Nephron (organoid): ENCODE measurements around the gene ASCC1.
A peak's percentile ranks its signal among the peaks of the same experiment; 100 is the strongest.

Experiments
- H3K27ac Mint-ChIP-seq, 3 experiments: 2 replicates each; pipeline ENCODE4 v1.8.0; 2020; ENCODE audit warnings: mixed read lengths in 3 of 3, mild to moderate bottlenecking in 2 of 3, moderate library complexity in 1 of 3
- H3K27me3 Mint-ChIP-seq: 2 replicates; pipeline ENCODE4 v1.8.0; 2021; ENCODE audit warnings: low read depth, mild to moderate bottlenecking, moderate library complexity, mixed read lengths
- H3K36me3 Mint-ChIP-seq: 2 replicates; pipeline ENCODE4 v1.8.0; 2020; ENCODE audit warnings: low read depth, mixed read lengths
- H3K4me1 Mint-ChIP-seq: 2 replicates; pipeline ENCODE4 v1.8.0; 2020; ENCODE audit warnings: mixed read lengths
- H3K4me3 Mint-ChIP-seq, 3 experiments: 2 replicates each; pipeline ENCODE4 v1.8.0; 2020; ENCODE audit warnings: mild to moderate bottlenecking in 3 of 3, mixed read lengths in 3 of 3, moderate library complexity in 2 of 3
- H3K9me3 Mint-ChIP-seq: 2 replicates; pipeline ENCODE4 v1.8.0; 2020; ENCODE audit warnings: mixed read lengths
- CTCF ChIP-seq, 3 experiments: fragments of 200-600 bp; sonication (generic); IDR thresholded peaks; one replicate each; pipeline ENCODE4 v1.5.0; 2021; ENCODE audit warnings: antibody characterized with exemption in 3 of 3; ENCODE audit not compliant: unreplicated experiment in 3 of 3

The ASCC1 gene

DNA sequence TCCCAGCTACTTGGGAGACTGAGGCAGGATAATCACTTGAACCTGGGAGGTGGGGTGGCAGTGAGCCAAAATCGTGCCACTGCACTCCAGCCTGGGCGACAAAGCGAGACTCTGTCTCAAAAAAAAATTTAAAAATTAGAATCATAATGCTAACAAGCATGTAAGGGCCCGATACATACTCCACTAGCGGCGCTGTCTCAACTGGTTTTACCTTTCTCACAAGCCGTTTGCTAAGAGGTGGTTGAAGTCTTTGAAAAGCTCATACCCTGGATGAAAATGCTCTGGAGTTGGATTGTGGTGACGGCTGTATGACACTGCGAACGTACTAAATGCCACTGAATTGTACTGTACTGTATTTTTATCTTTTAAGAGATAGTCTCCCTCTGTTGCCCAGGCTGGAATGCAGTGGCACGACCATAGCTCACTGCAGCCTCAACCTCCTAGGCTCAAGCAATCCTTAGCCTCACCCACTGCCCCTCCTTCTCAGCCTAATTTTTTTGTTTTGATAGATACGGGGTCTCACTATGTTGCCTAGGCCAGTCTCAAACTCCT is 157.7 kb downstream of the ASCC1 start:
- Mint-ChIP-seq H3K27me3 (peaks cover 25% of the 10 kb centered on the region), H3K27ac (peak overlapping the region in 1 of 3 experiments; percentile 47), H3K9me3 (no peaks in the 10 kb centered on the region), H3K36me3 (no peaks in the 10 kb centered on the region), H3K4me3 (no peak overlapping the region), H3K4me1 (peaks cover 16% of the 10 kb centered on the region)
- no peak for TF ChIP-seq CTCF (IDR thresholded peaks at IDR 0.05; ENCODE audit: unreplicated experiment in 3 of 3)

- H3K9me3 Mint-ChIP-seq: no peaks in the 10 kb centered on the region
- peaks cover 13% of the 10 kb centered on the region for H3K4me1 Mint-ChIP-seq
- H3K27ac Mint-ChIP-seq: peak overlapping the region in 1 of 3 experiments; percentile 31
- H3K36me3 Mint-ChIP-seq: no peaks in the 10 kb centered on the region
- H3K4me3 Mint-ChIP-seq: no peak overlapping the region
- no peak for TF ChIP-seq CTCF (IDR thresholded peaks at IDR 0.05; ENCODE audit: unreplicated experiment in 3 of 3)
- H3K27me3 Mint-ChIP-seq: peaks cover 20% of the 10 kb centered on the region
Observed at GRCh38 chr10:72056932-72057751, 158.9 kb downstream of the ASCC1 start.

DNA sequence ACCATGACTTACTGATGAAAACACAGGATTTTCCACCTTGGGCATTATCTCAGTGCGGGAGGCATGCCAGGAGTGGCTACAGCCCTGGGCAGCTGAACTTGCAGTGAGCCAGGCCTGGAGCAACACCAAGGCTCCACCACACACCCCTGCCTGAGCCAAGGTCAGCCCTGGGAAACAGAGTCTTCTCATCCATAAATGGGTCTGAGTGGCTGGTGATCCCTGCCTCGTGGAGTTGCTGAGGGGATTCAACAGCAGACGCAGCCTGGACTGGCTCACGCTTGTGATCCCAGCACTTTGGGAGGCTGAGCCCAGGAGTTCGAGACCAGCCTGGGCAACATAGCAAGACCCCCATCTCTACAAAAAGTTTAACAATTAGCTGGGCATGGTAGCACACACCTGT is 160.0 kb downstream of the ASCC1 start:
- Mint-ChIP-seq H3K9me3 (no peaks in the 10 kb centered on the region), H3K27ac (no peak overlapping the region), H3K4me1 (peaks cover 13% of the 10 kb centered on the region), H3K27me3 (peaks cover 17% of the 10 kb centered on the region), H3K4me3 (no peak overlapping the region), H3K36me3 (no peaks in the 10 kb centered on the region)
- TF ChIP-seq CTCF (IDR thresholded peaks at IDR 0.05; ENCODE audit: unreplicated experiment in 3 of 3): no peak

DNA sequence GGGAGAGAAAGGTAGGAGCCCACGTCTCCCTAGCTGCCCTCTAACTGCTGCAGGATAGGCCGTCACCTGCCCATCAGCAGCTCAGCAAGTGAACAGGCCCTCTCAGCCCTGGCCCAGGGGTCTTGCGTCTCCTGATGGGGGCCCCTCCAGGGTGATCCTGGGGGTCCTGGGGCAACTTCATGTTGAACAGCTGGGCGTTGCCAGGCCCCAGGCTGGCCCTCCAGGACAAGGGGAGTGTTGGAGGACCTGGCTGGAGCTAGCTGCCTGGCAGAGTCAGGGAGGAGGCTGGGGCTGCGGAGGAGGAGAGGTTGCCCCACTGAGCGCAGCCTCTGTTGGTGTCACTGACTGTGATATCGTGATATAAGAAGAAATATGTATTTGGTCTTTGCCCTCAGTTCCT is 162.4 kb downstream of the ASCC1 start:
- Mint-ChIP-seq H3K27me3 (peaks cover 2% of the 10 kb centered on the region), H3K4me3 (no peak overlapping the region), H3K36me3 (no peaks in the 10 kb centered on the region), H3K4me1 (peaks cover 4% of the 10 kb centered on the region), H3K9me3 (peaks cover 3% of the 10 kb centered on the region), H3K27ac (no peak overlapping the region)
- no peak for TF ChIP-seq CTCF (IDR thresholded peaks at IDR 0.05; ENCODE audit: unreplicated experiment in 3 of 3)

- peak overlapping the region in 1 of 3 experiments; percentile 35 for H3K27ac Mint-ChIP-seq
- no peak overlapping the region for H3K4me3 Mint-ChIP-seq
- no peaks in the 10 kb centered on the region for H3K27me3 Mint-ChIP-seq
- no peaks in the 10 kb centered on the region for H3K36me3 Mint-ChIP-seq
- H3K9me3 Mint-ChIP-seq: peaks cover 11% of the 10 kb centered on the region
- no peak for TF ChIP-seq CTCF (IDR thresholded peaks at IDR 0.05; ENCODE audit: unreplicated experiment in 3 of 3)
- peaks cover 7% of the 10 kb centered on the region for H3K4me1 Mint-ChIP-seq
Observed at GRCh38 chr10:72050873-72051272, 165.2 kb downstream of the ASCC1 start.
